Renal pelvis (tissue), 4 donors: ENCODE results near the gene LOXL3. TPM values are rescaled to one million over a fixed set of nuclear protein-coding genes. Genes with fewer than 3 reads are reported as not detected.

Source experiments
- DNase-seq: peaks from one replicate; pipeline ENCODE4 v3.0.0-alpha.2; 2013
- polyA plus RNA-seq, 3 donors: library from polyadenylated mRNA; unstranded; fragments of 120-200 nt; gene quantifications; one replicate each; pipeline ENCODE4 v1.2.1, GENCODE V29; 2013; ENCODE audit not compliant: insufficient read length in 3 of 3

The LOXL3 gene
- polyA plus RNA-seq, 3 donors, result 10.1 to 11.4 (median 11.4) TPM

GRCh38 chr2:74530239-74531187 lies 23.2 kb downstream of the LOXL3 start:
- no peak for DNase-seq

- peak; percentile 99 for DNase-seq
Measured at GRCh38 chr2:74529357-74530238, 24.1 kb downstream of the LOXL3 start, which contains the start of the genes AUP1 and HTRA2. TSS of gene AUP1 (minus strand) at chr2:74529706. CDS start at chr2:74529629, 77 bp downstream. TSS of gene HTRA2 (plus strand) at chr2:74529933. CDS start at chr2:74530007, 74 bp downstream.

DNA sequence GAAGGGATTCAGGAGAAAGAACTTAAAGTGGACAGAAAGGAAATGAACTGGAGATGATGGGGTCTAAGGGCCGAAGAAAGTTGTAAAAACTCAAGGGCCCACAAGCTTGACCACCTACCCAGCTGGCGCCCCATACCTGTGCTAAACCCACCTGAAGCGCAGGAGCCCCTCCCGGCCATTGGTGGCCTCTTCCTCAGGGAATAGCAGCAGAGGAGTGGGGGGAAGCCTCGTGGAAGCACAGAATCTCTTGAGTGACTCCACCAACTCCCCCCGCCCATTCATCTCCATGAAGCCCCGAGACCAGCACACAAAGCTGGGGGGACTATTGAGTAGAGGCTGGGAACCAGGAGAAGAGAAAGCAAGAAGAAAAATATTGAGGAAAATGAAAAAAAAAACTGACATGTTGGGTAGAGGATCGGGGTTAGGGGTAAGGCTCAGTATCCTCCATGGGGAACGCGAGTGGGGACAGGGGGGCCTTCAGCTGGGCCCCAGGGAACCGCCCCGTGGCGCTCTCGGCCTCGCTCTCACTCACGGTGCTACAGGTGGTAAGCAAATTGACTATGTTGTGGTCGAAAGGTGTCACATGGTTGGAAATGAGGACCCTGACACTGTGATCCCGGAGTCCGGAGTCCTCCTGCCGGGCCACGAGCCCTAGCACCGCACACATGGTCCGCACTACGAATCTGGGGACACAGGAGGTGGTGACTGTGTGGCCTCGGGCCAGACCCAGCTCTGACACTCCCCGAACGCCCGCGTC lies 25.0 kb downstream of the LOXL3 start:
- no peak for DNase-seq

GRCh38 chr2:74527741-74528140 lies 26.0 kb downstream of the LOXL3 start:
- DNase-seq, result no peak

GRCh38 chr2:74526649-74527230 lies 27.0 kb downstream of the LOXL3 start:
- DNase-seq, result no peak

DNA sequence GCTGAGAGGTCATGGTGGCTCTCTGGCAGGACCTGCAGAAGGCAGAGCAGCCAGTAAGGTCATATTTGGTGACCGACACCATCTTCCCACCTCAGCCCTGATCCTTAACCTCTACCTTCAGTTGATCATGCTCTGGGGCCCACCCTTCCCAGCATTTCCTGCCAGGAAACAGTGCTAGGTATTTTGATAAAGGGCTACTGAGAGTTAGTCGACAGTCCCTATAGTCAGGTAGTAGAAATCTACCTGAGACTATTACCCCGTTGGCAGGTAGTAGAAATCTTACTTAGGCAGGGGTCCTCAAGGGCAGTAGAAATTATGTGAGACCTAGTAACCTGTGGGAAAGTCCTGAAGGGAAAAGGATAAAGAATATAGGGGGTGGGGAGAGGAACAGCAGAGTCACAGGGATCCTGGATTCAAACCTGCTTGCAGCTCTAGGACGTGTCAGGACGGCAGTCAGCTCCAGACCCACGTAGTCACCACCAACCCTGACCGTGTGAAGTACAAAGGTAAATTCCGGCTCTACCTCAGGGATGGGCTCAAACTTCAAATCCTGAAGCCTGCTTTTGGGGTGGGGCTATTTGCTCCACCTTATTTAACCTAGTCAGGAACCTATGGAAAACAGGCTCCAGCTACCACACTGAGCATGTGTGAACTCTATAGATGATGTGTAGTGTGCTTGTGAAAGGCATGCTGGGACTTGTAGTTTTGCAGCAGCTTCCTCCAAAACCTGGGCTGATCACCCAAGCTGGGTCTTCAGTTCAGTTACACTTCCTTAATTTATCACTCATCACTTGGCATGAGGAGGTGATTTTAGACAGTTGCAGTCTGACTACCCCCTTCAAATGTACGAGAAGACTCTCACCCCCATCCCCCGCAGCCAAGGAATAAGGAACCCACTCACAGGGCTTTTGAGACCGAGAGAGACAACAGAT lies 27.8 kb downstream of the LOXL3 start, which contains the start of gene DQX1:
Gene DQX1 (minus strand): TSS at position 515 of the 932 bp plus-strand sequence. CDS start 502 bp downstream, at position 13.
- no peak for DNase-seq

DNA sequence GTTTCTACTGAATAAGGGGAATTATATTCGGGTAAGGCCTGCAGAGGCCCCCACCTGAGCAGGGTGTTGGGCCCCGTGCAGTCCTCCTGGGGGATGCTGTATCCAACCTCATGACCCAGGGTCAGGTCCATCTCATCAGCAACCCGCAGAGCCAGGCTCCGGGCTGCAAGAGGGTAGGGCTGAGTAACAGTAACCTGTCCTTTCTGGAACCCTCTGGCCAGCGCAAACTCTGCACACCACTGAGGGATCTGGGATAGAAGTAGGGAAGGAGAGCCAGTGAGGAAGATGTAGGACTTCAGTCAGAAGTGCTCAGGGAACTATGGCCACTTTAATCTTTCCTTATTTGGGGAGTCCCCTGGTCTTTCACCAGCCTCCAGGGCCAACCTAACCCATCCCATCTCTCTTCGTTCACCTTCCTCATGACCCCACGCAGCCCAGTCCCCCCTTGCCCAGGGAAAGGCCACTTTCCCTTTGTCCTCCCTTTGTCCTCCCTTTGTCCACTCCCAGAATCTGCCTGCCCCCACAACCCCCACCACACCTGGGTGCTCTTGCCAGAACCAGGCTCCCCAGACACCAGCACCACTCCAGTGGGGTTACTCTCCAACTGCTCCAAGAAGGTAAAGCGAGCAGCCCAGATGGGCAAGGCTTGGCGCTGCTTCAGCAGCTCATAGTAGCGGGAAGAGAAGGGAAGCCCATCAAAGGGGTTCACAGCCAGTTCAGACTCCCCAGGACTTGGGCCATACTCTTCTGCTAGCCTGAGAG lies 28.6 kb downstream of the LOXL3 start:
- no peak for DNase-seq

DNA sequence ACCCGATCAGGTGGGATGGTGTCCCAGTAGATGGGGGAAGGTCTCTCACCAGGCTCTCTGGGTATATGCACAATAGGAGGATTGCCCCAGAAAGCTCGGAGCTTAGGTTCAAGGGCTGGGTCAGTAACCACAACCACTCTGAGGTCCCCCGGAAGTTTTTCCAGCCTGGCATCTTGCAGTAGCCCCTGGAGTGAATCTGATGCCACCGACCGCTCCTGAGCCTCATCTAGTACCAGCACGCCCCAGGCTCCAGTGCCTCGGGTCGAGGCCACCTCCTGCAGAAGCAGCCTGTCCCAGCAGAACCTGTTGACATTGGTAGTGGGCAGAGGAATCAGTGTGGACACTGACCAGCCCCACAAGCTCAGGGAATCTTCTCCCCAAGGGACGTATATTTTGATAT lies 29.7 kb downstream of the LOXL3 start:
- DNase-seq, result no peak

GRCh38 chr2:74522516-74522915 lies 31.2 kb downstream of the LOXL3 start:
- no peak for DNase-seq

- no peak for DNase-seq
Measured at GRCh38 chr2:74516650-74517049, 37.1 kb downstream of the LOXL3 start.

GRCh38 chr2:74515981-74516633 lies 37.6 kb downstream of the LOXL3 start:
- DNase-seq, result no peak

DNA sequence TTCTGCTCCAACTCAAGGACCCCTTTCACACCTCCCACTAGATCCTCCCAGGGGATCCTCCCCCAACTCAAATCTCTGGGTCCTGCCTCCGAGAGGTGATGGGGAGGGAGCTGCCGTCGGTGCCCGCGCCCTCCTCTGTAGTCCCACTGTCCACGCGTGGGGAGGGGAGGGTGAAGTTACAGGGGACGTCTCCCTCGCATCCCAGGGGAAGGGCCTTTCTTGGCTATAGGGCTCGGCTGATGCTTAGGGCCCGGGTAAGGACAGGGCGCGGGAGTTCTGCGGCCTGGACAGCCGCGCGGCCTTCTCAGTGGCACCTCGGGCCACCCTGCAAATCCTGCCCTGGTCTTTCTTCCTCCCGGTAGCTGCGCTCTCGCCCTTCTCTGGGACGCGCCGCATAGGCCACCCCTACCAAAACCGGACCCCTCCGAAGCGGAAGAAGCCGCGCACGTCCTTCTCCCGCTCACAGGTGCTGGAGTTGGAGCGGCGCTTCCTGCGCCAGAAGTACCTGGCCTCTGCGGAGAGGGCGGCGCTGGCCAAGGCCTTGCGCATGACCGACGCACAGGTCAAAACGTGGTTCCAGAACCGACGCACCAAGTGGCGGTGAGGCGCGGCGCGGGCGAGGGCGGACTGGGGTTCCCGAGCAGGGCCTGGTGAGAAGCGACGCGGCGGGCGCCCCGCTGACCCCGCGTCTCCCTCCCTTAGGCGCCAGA lies 38.3 kb downstream of the LOXL3 start:
- no peak for DNase-seq

- DNase-seq, result no peak
Measured at GRCh38 chr2:74514368-74515270, 39.1 kb downstream of the LOXL3 start, which contains the start of gene TLX2. TSS of gene TLX2 (plus strand) at chr2:74514450. CDS start at chr2:74514807, 357 bp downstream.

- DNase-seq, result no peak
Measured at GRCh38 chr2:74513605-74514367, 40.0 kb downstream of the LOXL3 start.

DNA sequence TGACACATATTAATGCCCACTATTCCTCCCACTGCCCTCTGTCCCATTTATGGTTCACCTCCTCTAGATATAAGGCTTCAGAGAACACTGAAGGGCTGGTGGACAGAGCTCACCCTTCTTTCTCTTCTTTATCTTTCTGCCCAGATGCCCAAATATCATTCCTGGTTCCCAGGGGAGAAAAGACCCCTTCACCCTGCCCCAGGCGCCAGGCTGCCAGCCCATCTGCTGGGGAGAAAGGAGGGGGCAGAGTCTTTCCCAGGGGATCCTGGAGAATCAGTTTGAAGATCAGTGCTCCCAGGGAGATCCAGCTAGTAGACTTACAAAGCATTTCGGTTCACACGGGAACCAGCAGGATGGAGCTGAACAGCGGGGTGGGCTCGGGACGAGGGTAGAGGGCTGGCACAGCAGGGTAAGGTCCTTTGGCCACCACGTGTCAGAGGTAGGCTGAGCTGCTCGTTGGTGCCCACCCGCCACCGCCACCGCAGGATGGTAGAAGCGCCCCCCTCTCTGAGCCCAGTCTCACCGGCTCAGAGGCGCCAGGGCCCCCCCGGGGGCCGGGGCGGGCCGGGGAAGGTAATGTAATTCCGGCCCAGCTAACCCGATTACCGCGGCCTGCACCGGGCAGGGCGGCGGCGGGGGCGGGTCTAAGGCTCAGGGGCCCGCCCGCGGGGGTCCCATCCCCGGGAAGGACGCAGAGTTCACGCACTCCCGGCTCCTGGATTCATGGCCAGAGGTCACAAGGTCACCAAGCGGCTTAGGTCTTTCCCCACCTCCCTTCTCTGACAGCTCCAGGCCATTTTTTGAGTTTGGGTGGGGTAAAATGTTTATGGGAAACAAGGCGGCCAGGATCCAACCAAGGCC lies 40.8 kb downstream of the LOXL3 start:
- DNase-seq, result no peak
